Measurements from ENCODE around the gene POLR2E. TPM values are rescaled to one million over a fixed set of nuclear protein-coding genes. Genes with fewer than 3 reads are reported as not detected.

POLR2E gene
- total and polyA plus RNA-seq, 2 of the 13 experiments (the other 11 are each of a cell fraction or from before 2014, with no cell fraction given): 140 to 272 TPM

- peak; percentile 69 for TF ChIP-seq SALL1 (CRISPR knock-in tag; IDR thresholded peaks at IDR 0.05)
- TF ChIP-seq SMARCC2 (IDR thresholded peaks at IDR 0.05): no peak
- no peak for TF ChIP-seq MYNN (CRISPR knock-in tag; IDR thresholded peaks at IDR 0.05; ENCODE audit: low read depth)
- TF ChIP-seq, protein P1, sequence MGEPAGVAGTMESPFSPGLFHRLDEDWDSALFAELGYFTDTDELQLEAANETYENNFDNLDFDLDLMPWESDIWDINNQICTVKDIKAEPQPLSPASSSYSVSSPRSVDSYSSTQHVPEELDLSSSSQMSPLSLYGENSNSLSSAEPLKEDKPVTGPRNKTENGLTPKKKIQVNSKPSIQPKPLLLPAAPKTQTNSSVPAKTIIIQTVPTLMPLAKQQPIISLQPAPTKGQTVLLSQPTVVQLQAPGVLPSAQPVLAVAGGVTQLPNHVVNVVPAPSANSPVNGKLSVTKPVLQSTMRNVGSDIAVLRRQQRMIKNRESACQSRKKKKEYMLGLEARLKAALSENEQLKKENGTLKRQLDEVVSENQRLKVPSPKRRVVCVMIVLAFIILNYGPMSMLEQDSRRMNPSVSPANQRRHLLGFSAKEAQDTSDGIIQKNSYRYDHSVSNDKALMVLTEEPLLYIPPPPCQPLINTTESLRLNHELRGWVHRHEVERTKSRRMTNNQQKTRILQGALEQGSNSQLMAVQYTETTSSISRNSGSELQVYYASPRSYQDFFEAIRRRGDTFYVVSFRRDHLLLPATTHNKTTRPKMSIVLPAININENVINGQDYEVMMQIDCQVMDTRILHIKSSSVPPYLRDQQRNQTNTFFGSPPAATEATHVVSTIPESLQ (CRISPR knock-in tag; conservative IDR thresholded peaks at IDR 0.05): no peak
- TF ChIP-seq ZXDC (CRISPR knock-in tag; IDR thresholded peaks at IDR 0.05): no peak
- TF ChIP-seq, protein P2, sequence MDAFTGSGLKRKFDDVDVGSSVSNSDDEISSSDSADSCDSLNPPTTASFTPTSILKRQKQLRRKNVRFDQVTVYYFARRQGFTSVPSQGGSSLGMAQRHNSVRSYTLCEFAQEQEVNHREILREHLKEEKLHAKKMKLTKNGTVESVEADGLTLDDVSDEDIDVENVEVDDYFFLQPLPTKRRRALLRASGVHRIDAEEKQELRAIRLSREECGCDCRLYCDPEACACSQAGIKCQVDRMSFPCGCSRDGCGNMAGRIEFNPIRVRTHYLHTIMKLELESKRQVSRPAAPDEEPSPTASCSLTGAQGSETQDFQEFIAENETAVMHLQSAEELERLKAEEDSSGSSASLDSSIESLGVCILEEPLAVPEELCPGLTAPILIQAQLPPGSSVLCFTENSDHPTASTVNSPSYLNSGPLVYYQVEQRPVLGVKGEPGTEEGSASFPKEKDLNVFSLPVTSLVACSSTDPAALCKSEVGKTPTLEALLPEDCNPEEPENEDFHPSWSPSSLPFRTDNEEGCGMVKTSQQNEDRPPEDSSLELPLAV (CRISPR knock-in tag; conservative IDR thresholded peaks at IDR 0.05; ENCODE audit: low read depth): no peak
- peak; percentile 64; the same call in 1 of the 2 replicates for TF ChIP-seq ELF3 (CRISPR knock-in tag; IDR thresholded peaks at IDR 0.05)
- TF ChIP-seq ZNF558 (CRISPR knock-in tag; IDR thresholded peaks at IDR 0.05; ENCODE audit: borderline replicate concordance): no peak
- peak; percentile 54; the same call in 1 of the 2 replicates for TF ChIP-seq CREB1 (IDR thresholded peaks at IDR 0.05)
- TF ChIP-seq CREB1 (CRISPR knock-in tag; IDR thresholded peaks at IDR 0.05): no peak
- peak; percentile 58; the same call in 1 of the 2 replicates for TF ChIP-seq ZNF543 (CRISPR knock-in tag; IDR thresholded peaks at IDR 0.05)
- TF ChIP-seq ZNF589 (CRISPR knock-in tag; conservative IDR thresholded peaks at IDR 0.05): no peak
- peak; percentile 67; the same call in 1 of the 2 replicates for TF ChIP-seq ZNF670 (CRISPR knock-in tag; IDR thresholded peaks at IDR 0.05; ENCODE audit: borderline replicate concordance)
- TF ChIP-seq SP1 (IDR thresholded peaks at IDR 0.05): no peak
- peak; percentile 97 for TF ChIP-seq SP1 (CRISPR knock-in tag; IDR thresholded peaks at IDR 0.05)
- TF ChIP-seq FLYWCH1 (CRISPR knock-in tag; IDR thresholded peaks at IDR 0.05): no peak
- TF ChIP-seq ZMYM2 (CRISPR knock-in tag; IDR thresholded peaks at IDR 0.05): 0 out of 2 replicates have a peak, but pooled peaks have one; percentile 22
- no peak for TF ChIP-seq ZNF235 (CRISPR knock-in tag; IDR thresholded peaks at IDR 0.05; ENCODE audit: borderline replicate concordance)
- TF ChIP-seq ASH2L (IDR thresholded peaks at IDR 0.05; ENCODE audit: insufficient read length, low read depth, low read length): no peak
- 0 out of 2 replicates have a peak, but pooled peaks have one; percentile 29 for TF ChIP-seq MIXL1 (CRISPR knock-in tag; IDR thresholded peaks at IDR 0.05)
- TF ChIP-seq, protein P3, sequence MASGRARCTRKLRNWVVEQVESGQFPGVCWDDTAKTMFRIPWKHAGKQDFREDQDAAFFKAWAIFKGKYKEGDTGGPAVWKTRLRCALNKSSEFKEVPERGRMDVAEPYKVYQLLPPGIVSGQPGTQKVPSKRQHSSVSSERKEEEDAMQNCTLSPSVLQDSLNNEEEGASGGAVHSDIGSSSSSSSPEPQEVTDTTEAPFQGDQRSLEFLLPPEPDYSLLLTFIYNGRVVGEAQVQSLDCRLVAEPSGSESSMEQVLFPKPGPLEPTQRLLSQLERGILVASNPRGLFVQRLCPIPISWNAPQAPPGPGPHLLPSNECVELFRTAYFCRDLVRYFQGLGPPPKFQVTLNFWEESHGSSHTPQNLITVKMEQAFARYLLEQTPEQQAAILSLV (CRISPR knock-in tag; IDR thresholded peaks at IDR 0.05; ENCODE audit: borderline replicate concordance): no peak
- TF ChIP-seq FIP1L1 (IDR thresholded peaks at IDR 0.05; ENCODE audit: borderline replicate concordance, insufficient read depth, low read depth, low read length): no peak
- TF ChIP-seq AKAP8 (CRISPR knock-in tag; IDR thresholded peaks at IDR 0.05): no peak
Measured at GRCh38 chr19:1113030-1113985, 18.1 kb upstream of the POLR2E start (continued).
